ENCODE results near the gene MPLKIP. TPM values are rescaled to one million over a fixed set of nuclear protein-coding genes. Genes with fewer than 3 reads are reported as not detected.
"Not testable (repeated sequence)": the region's sequence is repeated elsewhere in the genome, so short reads cannot be mapped to it uniquely, and the experiment has no call there.

The MPLKIP gene
- total RNA-seq, 1 experiment from 2014 or later, result 79.2 TPM

DNA sequence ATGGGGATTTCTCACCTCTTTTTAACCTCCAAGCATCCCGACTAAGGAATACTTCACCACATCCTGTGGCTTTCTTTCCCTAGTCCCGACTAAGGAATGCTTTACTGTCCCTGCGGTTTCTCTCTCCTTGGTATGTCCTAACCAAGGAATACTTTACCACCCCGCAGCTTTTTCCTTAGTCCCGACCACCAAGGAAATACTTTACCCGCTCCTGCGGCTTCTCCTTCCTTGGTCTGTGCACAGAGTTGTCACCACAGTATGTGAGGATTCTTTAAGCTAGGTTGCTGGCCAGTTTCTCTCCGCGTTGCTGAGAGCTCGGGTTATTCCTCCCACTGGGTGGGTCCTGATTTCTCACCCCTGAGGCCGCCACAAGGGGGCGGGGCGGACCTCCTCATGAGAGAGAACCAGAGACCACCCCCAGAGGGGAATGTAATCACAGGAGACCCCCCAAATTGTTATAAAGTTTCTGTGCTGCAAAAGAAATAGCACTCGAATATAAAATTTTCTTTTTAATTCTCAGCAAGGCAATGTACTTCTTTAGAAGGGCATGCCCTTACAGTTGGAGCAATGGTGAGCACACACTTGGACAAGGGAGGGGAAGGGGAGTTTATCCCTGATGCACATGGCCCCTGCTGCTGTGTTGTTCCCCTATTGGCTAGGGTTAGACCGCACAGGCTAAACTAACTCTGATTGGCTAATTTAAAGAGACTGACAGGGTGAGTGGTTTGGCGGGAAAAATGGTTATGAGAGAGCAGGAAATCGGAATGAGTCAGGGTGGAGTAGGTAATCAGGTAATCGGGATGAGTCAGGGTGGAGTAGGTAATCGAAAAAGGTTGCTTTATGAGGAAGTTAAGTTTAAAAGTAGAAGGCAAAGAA, 13.2 kb upstream of the MPLKIP start:
- DNase-seq, result no peak
- CTCF ChIA-PET, result no interaction called here
- no TSS peak for BruUV-seq (replicated peaks)

DNA sequence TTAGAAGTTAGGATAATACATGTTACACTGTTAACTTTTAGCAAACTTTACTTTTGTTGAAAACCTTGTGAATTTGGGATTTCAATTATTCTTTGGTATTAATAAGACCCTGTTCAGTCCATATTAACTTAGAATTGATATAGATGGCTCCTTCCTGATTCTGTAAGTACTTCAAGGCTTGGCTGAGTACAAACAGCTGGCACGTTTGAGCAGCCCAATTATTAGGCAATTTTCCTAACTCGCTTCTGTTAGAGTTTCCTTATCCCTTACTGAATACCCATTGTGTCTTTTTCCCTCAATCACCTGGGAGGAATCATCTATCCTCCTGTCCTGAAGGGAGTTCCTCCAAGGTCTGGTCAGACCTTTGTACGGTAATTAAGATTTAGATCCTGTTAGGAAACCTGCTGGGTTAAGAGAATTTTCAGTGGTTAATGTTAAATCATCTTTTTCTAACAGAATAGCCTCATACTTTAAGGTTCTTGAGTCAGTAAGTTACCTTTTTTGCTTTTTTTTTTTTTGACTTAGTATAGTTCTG, 11.2 kb upstream of the MPLKIP start:
- H3K27ac ChIP-seq, result not testable (repeated sequence)

More for the DNA sequence above, 13.2 kb upstream of the MPLKIP start:
- Histone ChIP-seq H3K4me2 (no peak overlapping the region), H4K20me1 (ENCODE audit: insufficient read depth) (no peaks in the 10 kb centered on the region), H3F3A (ENCODE audit: insufficient read depth, low read depth) (no peaks in the 10 kb centered on the region), H2AFZ (no peak overlapping the region), H3K9me3 (ENCODE audit: insufficient read depth, low read depth) (peaks cover 11% of the 10 kb centered on the region), H3K9me2 (ENCODE audit: insufficient read depth) (no peaks in the 10 kb centered on the region), H3K4me3 (no peak overlapping the region), H3K27ac (no peak overlapping the region), H3K79me2 (ENCODE audit: low read depth) (no peaks in the 10 kb centered on the region), H3K4me1 (replicated peaks; ENCODE audit: insufficient read depth) (no peaks in the 10 kb centered on the region), H3K27me3 (ENCODE audit: insufficient read depth, low read depth) (no peaks in the 10 kb centered on the region), H3K36me3 (ENCODE audit: low read depth) (no peaks in the 10 kb centered on the region)
- intact Hi-C loops (cut with micrococcal nuclease; ENCODE audit: unreplicated experiment), result no loop called here
- POLR2A ChIA-PET (ENCODE audit: unreplicated experiment), result no interaction called here
- TF ChIP-seq EZH2 (IDR thresholded peaks at IDR 0.05; ENCODE audit: low read depth) (no peak), CTCF (conservative IDR thresholded peaks at IDR 0.05) (no peak)

DNA sequence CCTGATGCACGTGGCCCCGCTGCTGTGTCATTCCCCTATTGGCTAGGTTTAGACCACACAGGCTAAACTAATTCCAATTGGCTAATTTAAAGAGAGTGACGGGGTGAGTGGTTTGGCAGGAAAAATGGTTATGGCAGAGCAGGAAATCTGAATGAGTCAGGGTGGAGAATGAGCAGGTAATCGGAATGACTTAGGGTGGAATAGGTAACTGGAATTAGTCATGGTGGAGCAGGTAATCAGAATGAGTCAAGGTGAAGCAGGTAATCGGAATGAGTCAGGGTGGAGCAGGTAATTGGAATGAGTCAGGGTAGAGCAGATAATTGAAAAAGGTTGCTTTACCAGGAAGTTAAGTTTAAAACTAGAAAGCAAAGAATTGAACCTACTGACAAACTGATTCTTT, 7.5 kb upstream of the MPLKIP start:
- CTCF ChIA-PET; H3F3A ChIP-seq (ENCODE audit: insufficient read depth, low read depth); H3K4me2 ChIP-seq; POLR2A ChIA-PET (ENCODE audit: unreplicated experiment); H3K4me3 ChIP-seq; H3K4me1 ChIP-seq (replicated peaks; ENCODE audit: insufficient read depth); intact Hi-C loops (cut with micrococcal nuclease; ENCODE audit: unreplicated experiment); H3K36me3 ChIP-seq (ENCODE audit: low read depth); BruUV-seq (replicated peaks); H3K27ac ChIP-seq; H4K20me1 ChIP-seq (ENCODE audit: insufficient read depth); H3K79me2 ChIP-seq (ENCODE audit: low read depth); H3K27me3 ChIP-seq (ENCODE audit: insufficient read depth, low read depth); H2AFZ ChIP-seq; H3K9me2 ChIP-seq (ENCODE audit: insufficient read depth): not testable (repeated sequence)
- peaks cover 23% of the 10 kb centered on the region for H3K9me3 ChIP-seq (ENCODE audit: insufficient read depth, low read depth)
- DNase-seq, result peak in 1 of 2 experiments; percentile 59

More for the DNA sequence above, 11.2 kb upstream of the MPLKIP start:
- H3F3A ChIP-seq (ENCODE audit: insufficient read depth, low read depth); H3K27me3 ChIP-seq (ENCODE audit: insufficient read depth, low read depth); DNase-seq; CTCF ChIA-PET; H4K20me1 ChIP-seq (ENCODE audit: insufficient read depth); H3K36me3 ChIP-seq (ENCODE audit: low read depth); intact Hi-C loops (cut with micrococcal nuclease; ENCODE audit: unreplicated experiment); H2AFZ ChIP-seq; BruUV-seq (replicated peaks); H3K4me1 ChIP-seq (replicated peaks; ENCODE audit: insufficient read depth); H3K4me2 ChIP-seq; H3K79me2 ChIP-seq (ENCODE audit: low read depth); H3K4me3 ChIP-seq; POLR2A ChIA-PET (ENCODE audit: unreplicated experiment); H3K9me2 ChIP-seq (ENCODE audit: insufficient read depth): not testable (repeated sequence)
- peaks cover 27% of the 10 kb centered on the region for H3K9me3 ChIP-seq (ENCODE audit: insufficient read depth, low read depth)

DNA sequence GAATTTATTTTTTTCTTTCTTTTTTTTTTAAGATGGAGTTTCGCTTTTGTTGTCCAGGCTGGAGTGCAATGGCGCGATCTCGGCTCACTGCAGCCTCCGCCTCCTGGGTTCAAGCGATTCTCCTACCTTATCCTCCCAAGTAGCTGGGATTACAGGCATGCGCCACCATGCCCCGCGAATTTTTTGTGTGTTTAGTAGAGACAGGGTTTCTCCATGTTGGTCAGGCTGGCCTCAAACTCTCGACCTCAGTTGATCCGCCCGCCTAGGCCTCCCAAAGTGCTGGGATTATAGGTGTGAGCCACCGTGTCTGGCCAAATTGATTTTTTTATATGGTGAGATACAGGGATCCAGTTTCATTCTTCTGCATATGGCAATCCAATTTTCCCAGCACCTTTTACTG, 5.5 kb upstream of the MPLKIP start:
- H3K36me3 ChIP-seq (ENCODE audit: low read depth); H3K4me1 ChIP-seq (replicated peaks; ENCODE audit: insufficient read depth); H2AFZ ChIP-seq; H3K27ac ChIP-seq; H3K9me2 ChIP-seq (ENCODE audit: insufficient read depth); H3F3A ChIP-seq (ENCODE audit: insufficient read depth, low read depth); DNase-seq; POLR2A ChIA-PET (ENCODE audit: unreplicated experiment); intact Hi-C loops (cut with micrococcal nuclease; ENCODE audit: unreplicated experiment); CTCF ChIA-PET; H4K20me1 ChIP-seq (ENCODE audit: insufficient read depth); H3K79me2 ChIP-seq (ENCODE audit: low read depth); H3K27me3 ChIP-seq (ENCODE audit: insufficient read depth, low read depth); H3K4me3 ChIP-seq; BruUV-seq (replicated peaks); H3K4me2 ChIP-seq: not testable (repeated sequence)
- H3K9me3 ChIP-seq (ENCODE audit: insufficient read depth, low read depth), result peaks cover 23% of the 10 kb centered on the region; the same call in 1 of the 2 replicates

Data from PC-9 (cell line).